Brain pericyte (primary cell): ENCODE data around the gene TSHZ3.

Experiments
- DNase-seq: peaks from one replicate; pipeline ENCODE4 v3.0.0-alpha.2; 2012; ENCODE audit warnings: low read depth, low spot score

TSHZ3 gene

DNA sequence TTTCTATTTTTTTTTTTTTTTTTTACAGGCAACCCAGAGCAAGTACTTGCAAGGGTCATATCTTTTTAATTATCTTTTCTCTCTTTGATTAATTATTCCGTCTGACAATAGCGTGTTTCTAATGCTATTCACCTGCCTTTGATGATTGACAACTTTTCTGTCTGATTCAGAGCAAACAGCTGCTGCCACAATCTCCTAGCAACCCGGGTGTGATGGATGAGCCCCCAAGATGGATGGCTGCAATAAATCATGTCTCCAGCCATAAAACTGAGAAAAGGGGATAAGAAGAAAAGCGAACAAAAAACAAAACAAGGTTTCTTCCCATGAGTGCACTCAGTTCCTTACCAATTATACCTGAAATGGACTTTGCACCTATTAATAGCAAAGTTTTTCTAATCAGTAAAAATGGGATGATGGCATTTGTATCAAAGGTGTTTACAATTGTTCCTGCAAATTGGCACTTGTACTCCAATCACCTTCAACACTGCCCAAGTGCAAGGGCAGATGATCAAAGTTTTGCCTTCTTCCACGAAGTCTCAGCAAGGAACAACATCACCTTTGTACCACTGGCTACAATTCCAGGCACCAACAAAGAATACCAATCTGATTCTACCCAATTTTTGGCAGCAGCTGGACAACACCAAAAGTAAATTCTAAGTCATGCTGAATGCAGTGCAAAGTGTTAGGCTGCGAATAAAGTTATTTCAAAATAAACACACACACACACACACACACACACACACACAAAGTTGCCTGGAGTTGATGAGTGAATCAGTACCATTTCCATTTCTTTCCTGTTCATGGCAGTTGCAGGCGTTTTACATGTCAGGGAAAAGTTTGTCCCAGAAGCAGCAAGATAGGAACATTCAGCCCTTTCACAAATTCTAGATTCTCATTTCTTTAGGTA lies 12.0 kb downstream of the TSHZ3 start:
- no peak for DNase-seq

DNA sequence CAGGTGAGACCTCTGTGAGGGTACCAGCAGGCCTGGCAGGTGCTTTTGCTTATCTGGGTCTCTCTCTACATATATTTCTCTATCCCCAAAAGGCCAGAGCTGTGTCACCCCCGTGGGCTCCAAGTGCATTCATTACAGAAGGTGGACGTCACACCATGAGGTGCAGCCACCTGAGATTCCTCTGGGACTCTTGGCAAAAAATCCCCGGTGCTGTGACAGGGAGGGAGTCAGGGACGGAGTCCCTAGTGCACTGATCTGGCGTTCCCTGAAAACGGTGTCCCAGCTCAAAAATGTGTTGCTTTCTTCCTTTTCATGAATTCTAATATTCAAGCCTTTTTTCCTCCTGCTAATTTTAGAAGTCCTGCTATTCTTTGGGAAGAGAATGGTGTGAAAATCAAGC lies 13.5 kb downstream of the TSHZ3 start:
- DNase-seq = no peak

DNA sequence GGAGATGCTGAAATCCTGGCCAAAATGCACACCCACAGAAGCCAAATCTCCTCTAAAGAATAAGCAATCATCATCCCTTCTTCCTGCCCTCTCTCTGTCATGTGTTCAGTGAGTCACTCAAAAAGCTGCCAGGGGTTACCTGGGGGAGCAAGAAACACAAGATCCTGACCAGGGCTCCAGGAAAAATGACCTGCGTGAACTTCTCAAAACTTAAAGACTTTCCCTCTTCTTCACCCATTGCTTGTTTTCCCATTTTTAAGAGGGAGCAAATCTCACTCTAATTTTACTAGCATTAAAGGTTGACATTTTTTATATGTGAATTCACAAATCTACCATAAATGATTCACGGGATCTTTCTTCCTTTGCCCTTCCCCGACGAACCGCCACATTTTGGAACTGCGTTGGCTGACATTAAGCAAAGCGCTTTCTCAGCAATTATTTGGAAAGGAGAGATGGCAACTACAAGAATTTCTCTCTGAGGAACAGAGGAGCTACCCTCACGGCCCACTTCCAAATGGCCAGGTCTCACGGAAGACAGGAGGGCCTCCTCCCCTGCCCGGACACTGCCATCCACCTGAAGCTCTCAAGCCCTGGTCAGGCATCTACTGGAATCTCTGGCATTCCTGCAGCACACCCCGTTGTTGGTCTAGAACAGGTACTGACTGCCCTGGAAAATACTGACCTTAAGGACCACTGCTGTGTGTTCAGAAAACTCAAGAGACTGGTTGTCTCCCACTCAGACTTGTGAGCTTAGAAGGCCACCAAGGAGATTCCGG lies 14.2 kb downstream of the TSHZ3 start:
- DNase-seq = no peak

DNA sequence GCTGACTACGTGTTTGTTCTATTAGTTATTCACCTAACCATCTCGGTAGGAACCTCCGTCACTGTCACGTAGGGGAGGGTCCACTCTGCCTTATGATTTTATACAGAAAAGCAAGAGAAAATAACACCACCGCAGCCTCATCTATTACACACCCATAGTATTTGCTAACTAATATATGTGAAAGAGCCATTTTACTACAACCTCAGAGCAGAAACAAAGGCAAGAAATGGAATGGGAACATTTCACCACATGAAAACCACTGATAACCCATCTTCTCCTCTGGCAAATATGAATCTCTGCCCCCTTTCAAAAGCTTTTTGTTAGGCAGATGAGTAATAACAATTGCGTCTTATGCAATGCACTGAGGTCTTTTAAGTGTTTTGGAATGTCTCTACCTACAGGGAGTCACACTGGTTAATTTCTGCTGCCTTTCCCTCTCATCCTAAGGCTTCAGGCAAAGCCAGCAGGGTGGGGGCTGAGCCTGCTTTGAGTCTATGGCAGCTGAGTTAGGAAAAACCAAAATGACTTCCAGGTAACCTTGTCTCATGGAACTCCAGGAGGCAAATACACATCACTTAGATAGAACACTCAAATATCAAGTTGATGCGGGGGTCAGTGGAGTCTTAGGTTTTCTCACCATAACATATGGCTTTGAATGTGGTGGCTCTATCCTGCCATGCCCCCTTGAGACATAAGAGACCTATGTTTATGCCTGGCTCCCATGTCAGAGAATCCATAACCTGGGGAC lies 15.0 kb downstream of the TSHZ3 start:
- no peak for DNase-seq

DNA sequence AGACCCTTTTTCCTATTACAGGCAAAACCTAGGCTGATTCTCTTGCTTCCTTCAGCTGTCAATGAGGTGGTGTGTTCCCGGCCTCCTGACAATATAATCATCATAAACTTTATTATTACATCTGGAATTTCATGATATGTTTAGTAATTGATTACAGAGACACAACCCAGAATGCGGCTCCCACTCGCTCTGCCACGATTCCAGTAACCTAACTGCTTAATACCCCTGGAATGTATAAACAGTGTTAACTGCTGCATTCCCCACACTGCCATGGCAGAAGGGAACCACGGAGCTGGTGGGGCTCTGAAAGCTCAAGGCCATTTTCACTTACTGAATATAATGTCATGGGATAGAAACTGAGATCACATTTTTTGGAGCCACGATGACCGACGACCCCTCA lies 17.1 kb downstream of the TSHZ3 start:
- DNase-seq = no peak

DNA sequence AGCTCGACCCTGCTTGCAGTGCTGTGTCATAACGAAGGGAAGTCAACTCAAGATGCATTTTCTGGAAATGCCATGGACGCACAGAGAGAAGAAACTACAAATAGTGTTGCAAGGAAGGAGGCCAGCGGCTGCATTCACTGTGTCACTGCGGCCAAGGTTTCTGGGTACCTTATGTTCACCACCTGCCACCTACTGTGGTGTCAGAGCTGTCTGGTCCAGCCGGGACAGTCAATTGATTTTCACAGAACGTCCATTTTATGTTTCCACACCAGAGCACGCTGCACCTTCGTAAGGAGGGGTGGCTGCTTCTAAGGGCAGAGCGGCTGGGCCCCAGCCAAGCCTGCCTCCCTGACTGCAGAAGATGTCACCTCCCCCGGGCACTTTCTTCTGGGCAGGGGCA lies 17.7 kb downstream of the TSHZ3 start:
- DNase-seq = no peak

DNA sequence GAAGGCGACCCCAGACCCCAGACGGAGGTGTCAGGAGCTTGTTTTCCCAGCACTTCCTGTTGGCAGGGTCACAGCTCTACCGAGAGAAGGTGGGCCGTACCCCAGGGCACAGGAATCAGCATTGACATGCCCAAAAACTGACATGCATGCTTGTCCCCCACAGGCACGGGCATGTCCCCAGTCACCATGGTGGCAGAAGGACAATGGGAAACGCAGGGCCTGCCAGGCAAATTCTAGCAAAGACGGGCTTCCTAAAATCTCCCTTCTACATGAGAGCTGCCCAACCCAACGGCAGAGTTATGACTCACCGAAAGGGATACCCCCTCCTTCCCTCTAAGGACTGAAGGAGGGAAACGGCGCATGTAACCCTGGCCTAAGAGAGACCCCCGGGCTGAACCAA lies 18.5 kb downstream of the TSHZ3 start:
- no peak for DNase-seq

DNA sequence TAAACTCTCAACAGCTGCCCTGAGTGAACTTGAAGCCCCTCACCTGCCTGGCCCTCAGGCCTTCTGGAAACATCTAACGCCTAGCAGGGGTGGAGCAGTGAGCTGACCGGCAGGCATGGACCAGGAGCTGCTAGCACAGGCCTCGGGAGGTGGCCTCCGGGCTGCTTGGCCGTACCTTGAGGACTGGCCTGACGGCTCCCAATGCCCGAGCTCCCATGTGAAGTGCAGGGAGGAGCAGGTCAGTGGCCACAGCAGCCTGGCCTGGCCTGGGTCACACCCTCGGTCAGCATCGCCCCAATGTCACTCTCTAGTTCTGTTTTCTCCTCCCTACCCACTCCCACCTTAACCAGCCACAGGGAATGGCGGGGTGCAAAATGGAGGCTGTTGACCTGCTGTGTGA lies 19.0 kb downstream of the TSHZ3 start:
- no peak for DNase-seq

DNA sequence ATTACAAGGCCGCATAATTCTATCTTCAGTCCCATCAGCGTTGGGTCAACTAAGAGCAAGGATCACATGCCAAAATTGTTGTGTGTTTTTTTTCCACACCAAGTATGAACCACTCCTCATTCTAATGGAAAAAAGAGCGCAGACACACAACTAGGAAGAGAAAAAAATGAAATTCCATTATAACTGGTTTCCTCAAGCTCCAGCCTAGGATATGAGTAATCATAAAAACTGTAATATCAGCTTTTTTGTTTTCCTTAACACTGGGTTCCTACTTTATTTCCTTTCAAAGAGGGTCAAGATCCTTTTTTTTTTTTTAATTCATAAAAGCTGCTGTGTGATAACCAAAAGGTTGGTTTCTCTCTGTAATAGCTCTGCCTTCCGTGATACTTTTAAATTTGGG lies 19.4 kb downstream of the TSHZ3 start:
- no peak for DNase-seq

DNA sequence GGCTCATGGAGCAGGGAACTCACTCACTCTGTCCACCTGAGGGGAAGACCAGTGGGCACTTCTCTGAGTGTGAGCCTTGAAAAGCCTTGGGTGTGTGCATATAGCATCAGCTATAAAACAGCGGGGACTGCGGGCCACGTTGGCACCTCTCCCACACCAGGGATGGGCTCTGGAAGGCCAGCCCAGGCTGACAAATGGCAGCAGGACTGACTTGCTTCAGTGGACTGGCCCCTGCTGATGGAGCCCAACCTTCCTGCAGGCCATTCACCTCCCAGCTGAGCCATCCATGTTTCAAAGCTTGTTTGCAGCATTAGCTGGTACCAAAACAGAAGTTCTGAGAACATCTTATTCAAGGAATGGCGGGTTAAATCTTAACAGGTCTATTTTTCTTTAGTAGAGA lies 21.0 kb downstream of the TSHZ3 start:
- DNase-seq = no peak

DNA sequence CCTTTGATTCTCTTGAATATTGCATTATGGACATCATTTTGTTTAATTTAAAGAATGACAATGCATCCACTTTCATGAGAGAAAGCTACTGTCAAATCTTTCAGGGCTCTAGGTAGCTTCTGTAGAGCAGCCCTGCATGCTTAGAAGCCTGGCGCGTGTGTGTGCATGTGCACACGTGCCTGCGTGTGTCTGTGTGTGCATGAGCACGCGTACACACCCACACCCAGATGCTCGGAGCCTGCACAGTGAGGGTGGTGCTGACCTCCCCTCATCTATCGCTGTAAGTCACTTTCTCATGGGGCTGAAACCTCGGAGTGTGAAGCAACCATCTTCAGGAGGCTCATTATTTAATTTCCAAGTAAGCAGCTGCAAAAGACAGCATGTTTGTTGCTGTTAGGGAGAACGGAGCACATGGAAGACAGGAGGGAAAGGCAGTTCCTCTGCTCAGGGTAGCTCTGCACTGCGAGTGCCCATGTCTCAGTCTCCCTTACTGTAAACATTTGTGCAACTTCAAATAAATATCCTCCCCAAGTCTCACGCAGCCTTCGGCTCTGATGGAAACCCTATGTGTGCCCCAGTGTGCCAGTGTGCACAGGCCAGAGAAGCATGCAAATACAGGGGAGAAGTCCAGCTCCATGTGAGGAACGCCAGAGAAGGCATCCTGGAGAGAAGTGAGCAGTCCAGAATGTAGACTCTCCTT lies 22.8 kb downstream of the TSHZ3 start:
- DNase-seq = no peak

DNA sequence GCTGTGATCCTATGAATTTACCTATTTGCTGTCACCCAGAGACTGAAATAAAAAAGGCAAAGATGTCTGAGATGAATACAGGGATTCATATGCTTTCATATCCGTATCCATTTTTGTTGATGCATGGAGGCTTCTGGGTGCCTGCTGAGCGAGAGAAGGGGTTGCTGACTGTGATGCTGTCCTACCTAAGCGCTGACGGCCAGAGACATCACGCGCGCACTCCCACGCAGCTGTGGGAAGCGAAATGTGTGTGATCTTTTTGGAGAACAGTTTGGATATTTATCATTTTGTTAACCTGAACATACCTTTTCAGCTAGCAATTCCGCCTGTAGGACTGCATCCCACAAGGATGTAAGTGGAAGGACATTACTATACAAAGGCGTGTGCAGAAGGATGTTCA lies 23.9 kb downstream of the TSHZ3 start:
- DNase-seq = no peak

DNA sequence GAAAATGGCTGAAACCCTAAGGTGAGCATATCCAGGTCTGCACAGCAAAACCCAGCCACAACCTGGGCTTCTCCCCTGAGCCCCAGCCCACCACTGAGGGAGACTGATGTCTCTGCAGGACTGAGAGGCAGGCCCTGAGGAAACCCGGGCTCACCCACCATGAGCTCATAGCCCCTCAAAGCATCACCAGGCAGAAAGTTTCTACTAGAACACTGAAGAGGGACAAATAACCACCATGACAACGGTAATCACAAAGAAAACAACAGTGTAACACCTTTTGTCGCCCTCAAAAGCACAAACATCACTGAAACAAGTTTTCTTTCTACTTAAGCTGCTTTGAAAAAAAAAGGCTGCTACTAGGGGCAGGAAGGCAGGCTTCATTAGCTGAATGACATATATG lies 29.8 kb downstream of the TSHZ3 start:
- no peak for DNase-seq

DNA sequence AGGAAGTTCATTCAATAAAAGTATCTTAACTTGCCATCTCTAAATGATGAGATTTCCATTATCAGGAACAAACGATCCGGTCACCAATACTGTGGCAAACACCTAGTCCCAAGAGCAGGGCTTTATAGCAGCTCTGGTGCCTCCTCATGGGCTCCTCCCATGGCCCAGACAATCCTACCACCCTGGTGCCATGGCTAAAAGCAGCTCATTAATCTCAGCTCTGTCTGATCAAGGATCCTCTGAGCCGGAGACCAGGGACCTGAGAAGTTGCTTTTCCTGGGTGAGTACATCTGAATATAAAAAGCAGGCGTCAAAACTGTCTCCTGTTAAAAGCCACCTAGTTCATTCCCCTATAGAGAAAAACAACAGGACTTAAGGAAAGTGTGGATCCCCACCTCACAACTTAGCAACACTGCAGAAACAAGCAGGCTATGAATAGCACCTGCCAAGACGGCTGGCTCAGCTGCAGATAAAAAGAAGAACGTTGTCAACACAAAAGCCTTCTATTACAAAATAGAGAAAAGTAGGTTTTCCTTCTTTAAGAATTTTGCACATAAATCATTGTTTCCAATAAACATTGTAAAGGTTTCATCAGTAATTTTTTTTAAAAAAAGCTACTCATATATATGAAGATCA lies 30.3 kb downstream of the TSHZ3 start:
- DNase-seq = no peak

DNA sequence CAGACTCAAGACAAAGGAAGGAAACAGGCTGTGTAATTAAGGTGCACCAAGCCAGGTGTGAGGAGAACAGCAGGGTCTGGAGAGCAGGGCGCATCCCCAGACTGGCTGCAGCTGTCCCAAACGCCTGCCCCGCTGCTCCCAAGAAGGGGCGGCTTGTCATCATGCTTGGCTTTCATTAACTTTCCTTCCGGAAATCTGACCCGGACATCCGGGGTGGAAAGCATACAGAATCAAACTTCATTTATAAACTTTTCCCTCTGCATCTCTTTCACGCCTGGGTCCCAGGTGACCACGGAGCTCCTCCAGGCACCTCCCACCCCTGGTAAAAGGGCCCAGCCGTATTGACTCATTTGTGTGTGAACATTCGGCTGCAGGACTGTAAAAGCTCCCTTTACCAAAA lies 31.7 kb downstream of the TSHZ3 start:
- no peak for DNase-seq

DNA sequence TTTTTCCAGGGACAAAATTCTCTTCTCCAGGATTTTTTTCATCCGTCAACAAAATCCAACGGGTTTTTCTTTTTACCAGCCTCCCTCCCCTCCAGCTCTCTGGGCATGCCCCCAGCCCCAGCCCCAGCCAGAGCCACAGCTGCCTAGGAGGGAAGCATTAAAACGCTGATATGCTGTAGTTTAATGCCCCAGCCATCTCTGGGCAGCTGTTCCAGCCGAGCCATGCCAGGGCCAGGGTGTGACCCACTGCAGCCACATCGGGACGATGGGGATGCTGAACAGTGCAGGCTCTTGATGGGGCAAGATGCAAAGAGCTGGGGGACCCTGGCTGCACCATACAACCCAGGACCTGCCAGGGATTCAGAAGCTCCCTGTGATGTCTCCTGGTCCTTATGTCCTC lies 32.1 kb downstream of the TSHZ3 start:
- DNase-seq = no peak

DNA sequence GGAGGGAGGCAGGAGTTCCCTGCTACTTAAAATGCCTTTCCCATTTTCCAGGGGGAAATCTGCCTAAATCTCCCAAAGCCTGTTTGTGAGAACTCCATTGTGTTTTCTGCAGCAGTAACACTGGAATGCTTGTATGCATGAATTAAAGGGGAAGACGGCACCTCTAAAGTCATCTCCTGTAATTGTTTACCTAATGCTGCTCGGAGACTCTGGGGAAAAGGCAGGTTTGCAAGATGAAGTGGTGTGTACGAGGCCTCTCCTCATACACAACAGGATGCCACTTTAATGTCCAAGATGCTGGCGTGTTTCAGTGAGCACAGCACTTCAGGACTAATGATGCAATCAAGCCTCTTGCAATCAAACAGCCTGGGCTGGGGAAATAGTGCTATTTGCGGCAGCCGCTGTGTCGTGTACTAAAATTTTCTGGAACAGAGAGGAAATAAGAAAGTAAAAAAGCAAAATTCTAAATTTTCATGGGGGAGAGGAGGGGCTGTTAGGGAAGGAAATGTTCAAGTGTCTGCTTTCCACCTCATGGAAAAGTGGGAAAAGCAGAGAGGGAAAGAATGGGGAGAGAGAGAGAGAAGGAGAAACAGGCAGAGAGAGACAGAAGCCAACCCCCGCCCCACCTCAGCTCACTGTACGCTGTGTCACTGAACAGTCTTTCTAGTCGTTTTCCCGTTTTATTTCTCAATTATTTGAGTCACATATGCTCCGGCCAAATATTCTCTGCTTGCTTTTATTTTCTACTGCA lies 32.9 kb downstream of the TSHZ3 start:
- no peak for DNase-seq

DNA sequence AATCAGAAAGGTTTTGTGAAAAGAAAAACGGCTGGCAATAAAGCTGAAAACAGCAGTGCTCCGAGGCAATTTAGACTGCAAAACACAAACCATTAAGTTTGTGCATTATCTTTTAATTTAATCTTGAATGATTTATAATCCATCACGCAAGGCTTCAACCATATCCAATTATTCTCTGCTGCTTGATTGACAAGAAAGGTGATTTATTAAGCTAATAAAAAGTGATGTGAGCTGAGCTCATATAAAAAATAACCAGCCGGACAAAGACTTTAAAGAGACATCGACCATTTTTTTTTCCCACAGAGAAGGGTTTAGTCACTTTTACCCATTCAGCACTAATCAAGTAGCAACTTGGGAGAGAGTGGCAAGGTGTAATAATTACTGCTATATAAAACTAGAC lies 33.6 kb downstream of the TSHZ3 start:
- DNase-seq = no peak

DNA sequence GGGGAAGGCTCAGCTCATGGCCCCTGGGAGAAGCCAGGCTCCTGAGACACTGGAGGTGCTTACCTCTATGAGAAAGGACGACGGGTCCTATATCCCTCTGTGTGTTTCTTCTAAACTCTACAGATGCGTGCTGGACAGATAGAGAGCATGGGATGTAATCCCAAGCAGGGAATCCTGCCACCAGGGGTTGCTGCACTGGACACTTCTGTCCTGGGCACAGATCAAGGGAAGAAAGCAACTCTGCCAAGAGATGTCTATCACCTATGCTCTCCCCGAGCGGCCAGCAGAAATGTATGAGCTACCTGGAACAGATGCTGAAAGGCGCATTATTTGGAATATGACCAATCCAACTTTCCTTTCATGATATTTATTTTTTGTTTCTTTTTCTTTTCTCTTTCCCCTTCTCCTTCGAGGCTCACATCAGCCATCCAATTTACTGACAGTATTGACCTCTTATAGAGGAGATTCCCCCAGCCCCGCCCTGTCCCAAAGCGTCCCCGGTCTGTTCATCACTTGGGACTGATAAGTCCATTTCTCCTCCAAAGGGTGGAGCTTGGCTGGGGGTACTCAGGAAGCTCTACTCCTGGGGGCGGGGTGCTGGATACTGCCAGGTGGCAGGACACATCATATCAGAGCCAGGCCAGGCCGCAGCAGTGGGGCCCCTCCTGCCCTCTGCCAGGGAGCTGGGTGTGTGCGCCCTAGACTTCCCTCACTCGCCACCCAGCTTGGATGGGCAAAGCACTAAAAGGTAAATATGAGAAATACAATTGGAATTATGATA lies 34.2 kb downstream of the TSHZ3 start:
- DNase-seq = no peak

DNA sequence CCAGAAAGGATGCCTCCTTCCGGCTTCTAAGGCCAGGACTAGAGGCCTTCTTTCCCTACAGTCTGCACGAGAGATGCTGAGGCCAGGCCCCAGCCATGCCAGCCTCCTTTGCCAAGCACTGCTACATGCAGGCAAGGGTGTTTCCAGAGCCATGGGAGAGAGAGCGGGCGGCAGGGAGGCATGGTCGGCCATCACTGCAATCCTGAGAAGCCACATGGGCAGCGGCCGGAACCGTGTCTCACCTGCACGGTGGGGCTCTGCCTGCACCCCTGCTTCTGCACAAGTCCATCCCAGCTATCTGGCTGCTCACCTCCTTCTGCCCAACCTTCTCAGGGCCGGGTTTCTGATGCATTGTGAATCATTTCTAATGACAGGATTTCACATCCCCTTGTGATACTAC lies 35.1 kb downstream of the TSHZ3 start:
- no peak for DNase-seq
